AG04450 (cell line): ENCODE measurements around the gene SLC1A5. TPM values are rescaled to one million over a fixed set of nuclear protein-coding genes. Genes with fewer than 3 reads are reported as not detected.
A peak's percentile ranks its signal among the peaks of the same experiment; 100 is the strongest.

ENCODE experiments used
- CTCF ChIA-PET: fragments of 300-600, 350-600 bp; formaldehyde crosslinking; extraction: SDS; loops from one replicate; lab custom pipeline; 2022; ENCODE audit warnings: antibody characterized with exemption, inconsistent platforms; lab: Charles Lee
- POLR2A ChIA-PET: fragments of 350-600 bp; formaldehyde crosslinking; extraction: SDS; loops from one replicate; lab custom pipeline; 2021; ENCODE audit warnings: antibody characterized with exemption, inconsistent platforms; lab: Yijun Ruan, JAX
- DNase-seq: peaks from one replicate; pipeline ENCODE4 v3.0.0-alpha.2; 2011; ENCODE audit warnings: low read depth, low spot score
- H3K27ac ChIP-seq: one replicate; pipeline ENCODE4 v1.5.1; 2012; ENCODE audit warnings: low read depth, low read length, control low read depth
- H3K27me3 ChIP-seq: one replicate; pipeline ENCODE4 v1.6.0; 2012; ENCODE audit warnings: low read length; ENCODE audit not compliant: control insufficient read depth, insufficient read depth
- H3K4me3 ChIP-seq: 2 replicates; pipeline ENCODE4 v1.5.1; 2011; ENCODE audit warnings: mild to moderate bottlenecking, low read depth, low read length, control low read depth
- H3K9me3 ChIP-seq: 2 replicates; pipeline ENCODE4 v1.5.1; 2012; ENCODE audit warnings: low read length; ENCODE audit not compliant: control insufficient read depth, insufficient read depth
- CTCF ChIP-seq: IDR thresholded peaks from 2 replicates; pipeline ENCODE4 v1.5.1; 2011; ENCODE audit warnings: low read depth, low read length, control low read depth, inconsistent platforms
- polyA plus RNA-seq: library from polyadenylated mRNA; depleted of rRNA; stranded (reverse); fragments of >200 nt; gene quantifications from 2 replicates; pipeline ENCODE4 v1.2.3, GENCODE V29; 2011

SLC1A5 gene
- polyA plus RNA-seq, 1 experiment: 314 TPM

- Histone ChIP-seq H3K4me3 (no peak overlapping the region), H3K27me3 (no peaks in the 10 kb centered on the region), H3K27ac (no peak overlapping the region), H3K9me3 (no peaks in the 10 kb centered on the region; the same call in 1 of the 2 replicates)
- no peak for DNase-seq
- ChIA-PET CTCF (interaction anchor here (0.7 kb wide), 1 partner anchor 52 kb away, joined by 4 read pairs; no protein-coding TSS in a partner anchor), POLR2A (interaction anchor here (0.5 to 5.0 kb wide), 30 partner anchors 8 to 718 kb away, joined by 3 to 52 read pairs (median 4); partner anchors contain the start of genes AP2S1 and ZC3H4)
- TF ChIP-seq CTCF: no peak
Observed at GRCh38 chr19:46788968-46789338, 559 bp upstream of the SLC1A5 start.

- Histone ChIP-seq H3K27ac (peak overlapping the region; percentile 97), H3K4me3 (peak overlapping the region; percentile 94), H3K9me3 (no peaks in the 10 kb centered on the region; the same call in 1 of the 2 replicates), H3K27me3 (no peaks in the 10 kb centered on the region)
- no peak for DNase-seq
- ChIA-PET CTCF (no interaction called here), POLR2A (interaction anchor here (0.6 to 5.0 kb wide), 17 partner anchors 7 to 326 kb away, joined by 3 to 52 read pairs (median 5); partner anchors contain the start of genes AP2S1 and ZC3H4)
- no peak for TF ChIP-seq CTCF
Observed at GRCh38 chr19:46787331-46788261, 798 bp downstream of the SLC1A5 start.

GRCh38 chr19:46787040-46787330 is 1.4 kb downstream of the SLC1A5 start:
- no peak for DNase-seq
- Histone ChIP-seq H3K27me3 (no peaks in the 10 kb centered on the region), H3K9me3 (no peaks in the 10 kb centered on the region; the same call in 1 of the 2 replicates), H3K4me3 (peak overlapping the region; percentile 94), H3K27ac (peak overlapping the region; percentile 97)
- CTCF ChIA-PET: no interaction called here
- POLR2A ChIA-PET: interaction anchor here (1.8 to 5.0 kb wide), 5 partner anchors 10 to 326 kb away, joined by 4 to 52 read pairs (median 13); partner anchors contain the start of gene ZC3H4
- no peak for TF ChIP-seq CTCF

- Histone ChIP-seq H3K27me3 (no peaks in the 10 kb centered on the region), H3K9me3 (no peaks in the 10 kb centered on the region; the same call in 1 of the 2 replicates), H3K27ac (peak overlapping the region; percentile 97), H3K4me3 (peak overlapping the region; percentile 94)
- peak; percentile 66 for DNase-seq
- ChIA-PET POLR2A (interaction anchor here (0.6 to 5.0 kb wide), 8 partner anchors 10 to 457 kb away, joined by 3 to 44 read pairs (median 7); no protein-coding TSS in a partner anchor), CTCF (interaction anchor here (0.8 to 4.2 kb wide), 2 partner anchors 54 to 204 kb away, joined by 5 to 32 read pairs; no protein-coding TSS in a partner anchor)
- TF ChIP-seq CTCF: no peak
Observed at GRCh38 chr19:46786236-46787039, 2.0 kb downstream of the SLC1A5 start.
